PFSK-1 (cell line): ENCODE measurements around the gene RNF19B.

Source experiments
- FOXP2 ChIP-seq: optimal IDR thresholded peaks from 2 replicates; pipeline ENCODE3; 2011; ENCODE audit warnings: borderline replicate concordance, control low read depth, inconsistent platforms; ENCODE audit not compliant: insufficient read depth; ENCODE audit errors: extremely low read length, extremely low read depth
- POLR2AphosphoS5 ChIP-seq: IDR thresholded peaks from 2 replicates; pipeline ENCODE4 v1.6.1; 2012; ENCODE audit warnings: low read depth, mild to moderate bottlenecking, control low read depth, low read length, moderate library complexity
- REST ChIP-seq, 2 experiments: IDR thresholded peaks; 2 replicates each; pipeline versions ENCODE4 v1.6.1 to v1.8.0; 2011 to 2012; ENCODE audit warnings: low read depth in 2 of 2, low read length in 2 of 2, control low read depth in 1 of 2, inconsistent platforms in 1 of 2, mild to moderate bottlenecking in 1 of 2, moderate library complexity in 1 of 2; ENCODE audit not compliant: insufficient read depth in 1 of 2
- SIN3A ChIP-seq: IDR thresholded peaks from 2 replicates; pipeline ENCODE4 v1.6.1; 2012; ENCODE audit warnings: mild to moderate bottlenecking, low read length, moderate library complexity, borderline replicate concordance; ENCODE audit not compliant: insufficient read depth
- TAF1 ChIP-seq: IDR thresholded peaks from 2 replicates; pipeline ENCODE4 v1.6.1; 2012; ENCODE audit warnings: low read length, control low read depth, borderline replicate concordance; ENCODE audit not compliant: insufficient read depth

The RNF19B gene

GRCh38 chr1:32886828-32887414 lies 77.7 kb downstream of the RNF19B start:
- no peak for TF ChIP-seq TAF1
- no peak for TF ChIP-seq POLR2AphosphoS5
- no peak for TF ChIP-seq FOXP2
- no peak for TF ChIP-seq SIN3A
- TF ChIP-seq REST (IDR thresholded peaks at IDR 0.05; ENCODE audit: insufficient read depth in 1 of 2, low read depth in 2 of 2, low read length in 2 of 2) = no peak
